Smooth muscle cell (in vitro differentiated cells): ENCODE measurements around the gene GASK1B. TPM values are rescaled to one million over a fixed set of nuclear protein-coding genes. Genes with fewer than 3 reads are reported as not detected.

ENCODE experiments used
- DNase-seq: peaks from one replicate; lab custom pipeline; 2025; ENCODE audit not compliant: unreplicated experiment; lab: John Stamatoyannopoulos, UW
- H2AFZ ChIP-seq: fragments of 200-600 bp; sonication (generic); 2 replicates; pipeline ENCODE4 v1.6.0; 2016; ENCODE audit warnings: antibody characterized with exemption, low read depth, mild to moderate bottlenecking
- H3F3A ChIP-seq: fragments of 200-600 bp; sonication (generic); 2 replicates; pipeline ENCODE4 v1.6.0; 2017; ENCODE audit warnings: antibody characterized with exemption, low read depth
- H3K27ac ChIP-seq: fragments of 200-600 bp; sonication (generic); 2 replicates; pipeline ENCODE4 v1.5.1; 2016; ENCODE audit warnings: low read depth, mild to moderate bottlenecking
- H3K27me3 ChIP-seq: fragments of 200-600 bp; sonication (generic); 2 replicates; pipeline ENCODE4 v1.6.1; 2016; ENCODE audit warnings: low read depth, mild to moderate bottlenecking
- H3K36me3 ChIP-seq: fragments of 200-600 bp; sonication (generic); 2 replicates; pipeline ENCODE4 v1.5.1; 2016; ENCODE audit warnings: low read depth
- H3K4me1 ChIP-seq: fragments of 200-600 bp; sonication (generic); 2 replicates; pipeline ENCODE4 v1.5.1; 2016; ENCODE audit warnings: low read depth
- H3K4me2 ChIP-seq: fragments of 200-600 bp; sonication (generic); 2 replicates; pipeline ENCODE4 v1.6.0; 2016; ENCODE audit warnings: mild to moderate bottlenecking
- H3K4me3 ChIP-seq: fragments of 200-600 bp; sonication (generic); 2 replicates; pipeline ENCODE4 v1.5.1; 2016; ENCODE audit warnings: mild to moderate bottlenecking
- H3K79me2 ChIP-seq: fragments of 200-600 bp; sonication (generic); 2 replicates; pipeline ENCODE4 v1.6.0; 2016; ENCODE audit warnings: low read depth, mild to moderate bottlenecking
- H3K9ac ChIP-seq: fragments of 200-600 bp; sonication (generic); 2 replicates; pipeline ENCODE4 v1.6.0; 2016; ENCODE audit warnings: low read depth
- H3K9me3 ChIP-seq: fragments of 200-600 bp; sonication (generic); replicated peaks from 2 replicates; pipeline ENCODE4 v1.5.1; 2016; ENCODE audit warnings: low read depth
- H4K20me1 ChIP-seq: fragments of 200-600 bp; sonication (generic); 2 replicates; pipeline ENCODE4 v1.6.0; 2016; ENCODE audit warnings: low read depth
- CTCF ChIP-seq: fragments of 200-600 bp; sonication (generic); IDR thresholded peaks from 2 replicates; pipeline ENCODE4 v1.5.1; 2017; ENCODE audit warnings: borderline replicate concordance, mild to moderate bottlenecking, antibody characterized with exemption; ENCODE audit not compliant: insufficient read depth, poor library complexity, severe bottlenecking
- WGBS: methylation state at CpG from one replicate; pipeline ENCODE4 v1.1.7; 2016; ENCODE audit warnings: low lambda C conversion rate; 5-methylcytosine and 5-hydroxymethylcytosine counted together
- polyA plus RNA-seq: library from polyadenylated mRNA; unstranded; fragments of >200 nt; fragmentation: Nextera tagmentation; extraction: Ambion mirVana; gene quantifications from 2 replicates; pipeline ENCODE4 v1.2.1, GENCODE V29; 2016
- total RNA-seq: library from RNA; depleted of rRNA; stranded (reverse); fragments of >200 nt; gene quantifications from 2 replicates; pipeline ENCODE4 v1.2.3, GENCODE V29; 2014

GASK1B gene
- total and polyA plus RNA-seq, 2 experiments from 2014 or later = 12.9 to 79.4 TPM

- H4K20me1 ChIP-seq = no peaks in the 10 kb centered on the region
- peaks cover 47% of the 10 kb centered on the region for H3K79me2 ChIP-seq
- no peak for TF ChIP-seq CTCF
- peaks cover 3% of the 10 kb centered on the region for H3K4me1 ChIP-seq
- H3K4me3 ChIP-seq = peak overlapping the region; percentile 16
- no peaks in the 10 kb centered on the region for H3K36me3 ChIP-seq
- no peak for DNase-seq
- peak overlapping the region; percentile 38 for H3K27ac ChIP-seq
- no peak overlapping the region for H2AFZ ChIP-seq
- peaks cover 23% of the 10 kb centered on the region for H3F3A ChIP-seq
- no peaks in the 10 kb centered on the region for H3K9me3 ChIP-seq
- WGBS = 70% methylated on average over 10 of the region's 10 CpGs
- no peaks in the 10 kb centered on the region for H3K27me3 ChIP-seq
- H3K4me2 ChIP-seq = peak overlapping the region; percentile 86
- H3K9ac ChIP-seq = peak overlapping the region; percentile 1
These were observed 8.7 kb downstream of the GASK1B start for GRCh38 chr4:158163941-158164767.

- Histone ChIP-seq H3K9me3 (no peaks in the 10 kb centered on the region), H2AFZ (no peak overlapping the region), H3K27me3 (no peaks in the 10 kb centered on the region), H4K20me1 (no peaks in the 10 kb centered on the region), H3K9ac (peak overlapping the region; percentile 74), H3K27ac (peak overlapping the region; percentile 99), H3K4me3 (no peak overlapping the region), H3K79me2 (peaks cover 38% of the 10 kb centered on the region), H3K36me3 (no peaks in the 10 kb centered on the region), H3K4me1 (peaks cover 10% of the 10 kb centered on the region), H3F3A (peaks cover 28% of the 10 kb centered on the region), H3K4me2 (peak overlapping the region; percentile 48)
- no peak for DNase-seq
- 63% methylated on average over 5 of the region's 5 CpGs for WGBS
- no peak for TF ChIP-seq CTCF
These were observed 10.2 kb downstream of the GASK1B start for GRCh38 chr4:158162631-158163030.

- no peaks in the 10 kb centered on the region for H3K9me3 ChIP-seq
- no peaks in the 10 kb centered on the region for H3K27me3 ChIP-seq
- H4K20me1 ChIP-seq = no peaks in the 10 kb centered on the region
- peak overlapping the region; percentile 99 for H3K27ac ChIP-seq
- H3K4me2 ChIP-seq = peak overlapping the region; percentile 48
- H3K9ac ChIP-seq = peak overlapping the region; percentile 87
- WGBS = 5% methylated on average over 6 of the region's 6 CpGs
- peaks cover 28% of the 10 kb centered on the region for H3F3A ChIP-seq
- H3K79me2 ChIP-seq = peaks cover 35% of the 10 kb centered on the region
- DNase-seq = no peak
- no peak overlapping the region for H3K4me3 ChIP-seq
- no peak for TF ChIP-seq CTCF
- no peaks in the 10 kb centered on the region for H3K36me3 ChIP-seq
- no peak overlapping the region for H2AFZ ChIP-seq
- peaks cover 16% of the 10 kb centered on the region for H3K4me1 ChIP-seq
These were observed 11.1 kb downstream of the GASK1B start for GRCh38 chr4:158161551-158162354.
